HG03135 (cell line): ENCODE results near the gene ZNF280B.
A peak's percentile ranks its signal among the peaks of the same experiment; 100 is the strongest.
"Not testable (repeated sequence)": the region's sequence is repeated elsewhere in the genome, so short reads cannot be mapped to it uniquely, and the experiment has no call there.

Experiments
- ATAC-seq: cut with Tn5 transposase; IDR thresholded peaks from one replicate; pipeline ENCODE4 v1.9.1; 2021; ENCODE audit warnings: mild to moderate bottlenecking, moderate library complexity; ENCODE audit not compliant: unreplicated experiment

ZNF280B gene

DNA sequence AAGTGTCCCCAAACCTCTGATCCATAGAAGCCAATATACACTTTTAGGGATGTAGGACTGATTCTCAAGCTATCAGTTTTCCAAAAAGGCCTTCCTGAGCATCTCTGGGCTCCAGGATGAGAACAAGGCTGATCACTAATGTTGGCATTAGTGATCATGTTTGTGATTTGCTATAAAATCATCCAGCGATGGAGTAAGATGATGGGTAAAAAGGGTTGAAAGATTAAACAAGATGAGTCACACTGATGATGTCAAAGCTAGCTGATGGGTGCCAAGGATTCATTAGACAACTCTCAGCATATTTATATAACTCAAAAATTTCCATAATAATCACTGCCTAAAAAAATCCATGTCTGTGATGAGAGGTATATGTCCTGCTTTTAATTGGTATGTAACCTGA is 42.8 kb downstream of the ZNF280B start:
- no peak for ATAC-seq

DNA sequence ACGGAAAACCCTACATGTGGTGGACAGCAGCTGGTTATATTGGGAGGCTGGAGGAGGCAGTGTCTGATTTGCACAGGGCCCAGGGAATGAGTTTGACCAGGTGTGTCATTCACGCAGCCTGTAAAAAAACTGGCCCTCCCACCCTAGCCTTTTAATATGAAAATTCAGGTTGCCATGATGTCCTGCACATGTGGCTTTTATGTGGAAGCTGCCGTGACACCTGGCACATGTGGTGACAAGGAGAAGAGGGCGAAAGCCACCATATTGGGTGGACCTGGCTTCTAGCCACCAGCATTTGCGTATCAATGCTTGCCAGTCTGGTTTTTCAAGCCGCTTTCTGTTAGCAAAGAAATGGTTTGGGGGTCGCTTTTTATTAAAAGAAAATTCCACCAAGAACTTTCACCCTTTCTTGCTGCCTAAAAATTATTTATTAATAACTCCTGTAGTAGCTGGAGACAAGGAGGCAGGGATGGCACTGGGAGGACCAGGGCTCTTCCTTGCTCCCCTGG is 43.4 kb downstream of the ZNF280B start:
- ATAC-seq, result no peak

DNA sequence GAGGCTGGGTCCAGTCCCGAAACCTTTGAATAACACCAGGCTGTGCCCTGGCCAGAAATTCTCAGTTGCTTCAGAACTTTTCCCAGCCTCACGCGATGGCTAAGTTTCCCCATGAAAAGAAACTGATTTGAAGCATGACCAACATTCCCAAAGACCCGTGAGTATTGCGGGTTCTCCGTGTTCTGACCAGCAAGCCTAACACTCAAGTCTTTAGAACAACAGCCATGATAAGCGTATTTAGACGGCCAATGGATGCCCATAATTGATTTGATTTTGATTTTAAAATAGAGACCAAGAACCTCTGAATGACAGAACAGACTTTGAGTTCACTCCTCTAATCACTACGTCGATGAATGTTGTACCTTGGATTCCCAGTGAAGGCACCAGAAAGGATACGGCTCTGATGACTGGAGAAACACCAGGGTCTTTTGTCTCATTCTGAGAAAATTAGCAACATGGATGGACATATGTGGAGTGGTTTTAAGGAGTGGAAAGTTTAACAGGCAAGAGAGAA is 43.9 kb downstream of the ZNF280B start:
- no peak for ATAC-seq

DNA sequence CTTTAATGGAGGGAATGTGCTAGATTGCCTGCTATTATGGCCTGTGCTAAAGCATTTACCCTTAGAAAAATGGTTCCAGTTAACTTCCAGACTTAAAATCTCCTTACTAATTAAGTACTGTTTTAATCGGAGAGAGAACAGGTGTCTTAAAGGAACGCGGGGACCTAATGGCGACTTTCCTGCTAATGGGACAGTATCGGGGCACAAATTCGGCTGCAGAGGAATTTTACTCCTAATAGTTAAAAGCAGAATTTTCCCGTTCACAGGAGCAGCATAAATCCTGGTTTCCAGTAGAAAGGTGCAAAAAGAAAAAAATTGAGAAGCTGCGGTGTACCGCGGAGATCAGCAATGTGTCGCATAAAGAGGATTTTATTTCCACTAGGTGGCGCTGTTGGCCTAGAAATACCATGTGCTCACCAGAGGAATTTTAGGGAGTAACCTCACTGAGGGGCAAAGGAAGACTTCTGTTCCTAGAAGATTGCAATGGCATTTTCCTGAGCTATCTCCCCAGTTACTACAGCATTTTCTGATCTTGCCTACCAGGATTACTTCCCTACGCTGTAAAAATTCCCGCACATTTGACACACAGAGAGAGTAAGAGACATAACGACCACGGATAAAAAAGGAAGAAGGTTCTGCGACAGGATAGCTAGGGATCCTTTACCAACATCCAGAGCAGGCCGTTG is 44.5 kb downstream of the ZNF280B start:
- no peak for ATAC-seq

DNA sequence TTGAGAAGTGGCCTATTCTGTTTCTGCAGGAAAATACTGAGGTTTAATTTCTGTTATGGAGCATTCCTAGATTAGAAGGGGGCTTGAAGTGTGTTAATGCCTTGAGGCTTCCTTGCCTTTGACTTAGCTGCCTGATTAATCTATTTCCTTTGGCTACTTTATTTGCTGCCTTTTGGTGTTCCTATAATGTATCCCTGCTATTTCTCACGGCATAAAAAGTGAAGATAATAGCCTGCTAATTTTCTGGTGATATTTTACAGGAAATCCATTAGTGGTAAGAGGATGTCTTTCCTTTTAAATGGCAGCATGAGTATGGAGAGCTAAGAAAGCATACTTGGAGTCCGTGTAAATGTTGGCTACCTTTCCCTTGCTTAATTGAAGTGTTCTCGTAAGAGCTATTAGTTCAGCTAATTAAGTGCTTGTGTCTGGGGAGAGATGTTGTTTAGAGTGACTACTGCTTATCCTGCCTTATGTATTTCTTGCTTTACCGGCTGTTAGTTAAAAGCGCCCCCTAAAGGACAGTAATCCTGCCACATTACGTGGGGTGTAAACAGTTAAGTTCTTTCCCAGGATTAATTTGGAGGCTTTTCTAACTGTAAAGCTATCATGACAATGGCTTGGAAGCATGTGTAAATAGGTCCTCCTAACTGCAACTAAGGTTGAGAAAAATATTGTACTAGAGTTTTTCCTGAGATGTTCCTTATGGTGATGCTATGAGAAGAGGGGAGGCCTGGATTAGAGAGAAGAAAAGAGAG is 45.6 kb downstream of the ZNF280B start:
- ATAC-seq, result no peak

DNA sequence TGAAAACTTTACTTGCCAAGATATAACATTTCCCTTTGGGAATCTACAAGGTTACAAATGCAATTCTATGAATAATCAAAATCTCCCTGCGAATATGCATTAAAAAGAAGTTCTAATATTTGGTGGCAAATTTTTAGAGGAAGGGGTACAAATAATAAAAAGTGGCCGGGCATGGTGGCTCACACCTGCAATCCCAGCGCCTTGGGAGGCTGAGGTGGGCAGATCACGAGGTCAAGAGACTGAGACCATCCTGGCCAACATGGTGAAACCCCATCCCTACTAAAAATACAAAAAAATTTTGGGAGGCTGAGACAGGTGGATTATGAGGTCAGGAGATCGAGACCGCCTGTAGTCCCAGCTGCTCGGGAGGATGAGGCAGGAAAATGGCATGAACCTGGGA is 47.0 kb downstream of the ZNF280B start:
- ATAC-seq, result no peak

DNA sequence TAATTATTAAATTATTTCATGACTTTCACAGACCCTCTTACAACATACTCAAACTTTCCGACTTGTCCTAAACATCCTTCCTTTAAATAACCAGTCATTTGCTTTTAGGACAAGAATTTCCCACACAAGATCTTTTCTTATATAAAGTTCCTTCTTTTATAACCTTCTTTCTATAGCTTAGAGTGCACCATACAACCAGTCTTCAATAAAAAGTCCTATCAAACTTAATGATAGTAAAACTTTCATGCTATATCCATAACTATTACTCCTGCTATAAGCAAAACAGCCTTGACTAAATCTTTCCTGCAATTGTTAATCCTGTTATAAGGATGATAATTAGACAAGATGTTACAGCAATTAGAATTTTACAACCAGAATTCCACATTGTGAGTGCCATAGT is 47.4 kb downstream of the ZNF280B start:
- no peak for ATAC-seq

DNA sequence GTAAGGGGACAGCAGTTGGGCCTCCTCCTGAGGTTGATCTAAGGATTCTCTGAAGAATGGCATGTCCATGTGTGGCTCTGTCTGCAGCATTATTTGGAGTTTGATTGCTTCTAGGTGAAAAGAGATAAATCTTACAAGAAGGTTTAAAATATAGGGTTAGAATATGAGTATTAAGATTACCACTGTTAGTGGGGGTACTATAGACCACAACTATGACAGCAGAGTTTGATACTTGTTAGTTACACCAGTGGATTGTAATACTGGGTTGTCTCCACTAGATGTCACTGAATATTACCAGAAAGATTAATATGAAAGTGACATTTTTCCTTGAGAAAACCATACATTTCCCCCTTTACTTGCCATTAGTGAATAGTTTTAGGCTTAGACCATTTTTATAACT is 47.9 kb downstream of the ZNF280B start:
- no peak for ATAC-seq

DNA sequence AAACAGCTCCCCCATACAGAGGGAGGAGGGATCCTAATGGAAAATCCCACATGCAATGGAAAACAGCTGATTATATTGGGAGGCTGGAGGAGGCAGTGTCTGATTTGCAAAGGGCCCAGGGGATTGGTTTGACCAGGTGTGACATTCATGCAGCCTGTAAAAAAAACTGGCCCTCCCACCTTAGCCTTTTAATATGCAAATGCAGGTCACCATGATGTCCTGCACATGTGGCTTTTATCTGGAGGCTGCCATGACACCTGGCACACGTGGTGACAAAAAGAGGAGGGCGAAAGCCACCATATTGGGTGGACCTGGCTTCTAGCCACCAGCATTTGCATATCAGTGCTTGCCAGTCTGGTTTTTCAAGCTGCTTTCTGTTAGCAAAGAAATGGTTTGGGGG is 48.5 kb downstream of the ZNF280B start:
- no peak for ATAC-seq

DNA sequence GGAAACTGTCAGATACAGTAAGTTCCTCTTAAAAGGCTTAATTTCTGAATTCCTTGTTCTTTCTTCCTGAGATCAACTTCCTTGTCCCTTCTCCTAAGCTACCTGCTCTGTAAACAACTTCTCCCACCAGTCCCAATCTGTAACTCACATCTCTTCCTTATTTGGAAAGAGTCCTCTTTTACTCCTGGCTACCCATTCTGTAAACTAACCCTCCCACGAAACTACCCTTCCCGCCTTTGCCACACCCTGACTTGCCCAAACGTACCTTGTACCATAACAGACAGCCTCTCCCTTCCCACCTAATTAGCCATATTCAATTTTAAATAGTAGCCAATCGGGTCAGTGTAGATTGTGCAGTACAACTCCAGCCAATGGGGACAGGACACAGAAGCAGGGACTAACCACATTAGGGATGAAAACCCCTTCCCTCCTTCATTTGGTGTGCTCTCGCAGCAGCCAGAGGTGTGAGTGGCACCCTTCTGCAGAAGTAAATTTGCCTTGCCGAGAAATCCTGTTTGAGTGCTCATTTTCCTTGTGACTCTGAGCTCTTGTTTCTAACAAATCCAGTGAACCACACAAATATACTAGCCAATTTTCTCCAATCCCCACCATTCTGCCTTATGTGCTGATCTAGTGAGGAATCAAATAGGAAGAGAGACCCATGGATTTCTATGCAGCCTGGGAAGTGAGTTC is 49.5 kb downstream of the ZNF280B start:
- ATAC-seq, result no peak

DNA sequence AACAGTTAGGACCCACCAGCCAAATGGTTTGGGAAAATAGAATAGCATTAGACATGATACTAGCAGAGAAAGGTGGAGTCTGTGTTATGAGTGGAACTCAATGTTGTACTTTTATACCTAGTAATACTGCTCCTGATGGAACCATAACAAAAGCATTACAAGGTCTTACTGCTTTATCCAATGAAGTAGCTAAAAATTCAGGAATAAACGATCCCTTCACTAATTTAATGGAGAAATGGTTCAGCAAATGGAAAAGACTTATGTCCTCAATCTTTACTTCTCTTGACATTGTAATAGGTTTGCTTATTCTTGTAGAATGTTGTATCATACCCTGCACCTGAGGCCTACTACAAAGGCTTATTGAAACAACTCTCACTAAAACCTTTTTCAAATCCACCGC is 50.2 kb downstream of the ZNF280B start:
- no peak for ATAC-seq

DNA sequence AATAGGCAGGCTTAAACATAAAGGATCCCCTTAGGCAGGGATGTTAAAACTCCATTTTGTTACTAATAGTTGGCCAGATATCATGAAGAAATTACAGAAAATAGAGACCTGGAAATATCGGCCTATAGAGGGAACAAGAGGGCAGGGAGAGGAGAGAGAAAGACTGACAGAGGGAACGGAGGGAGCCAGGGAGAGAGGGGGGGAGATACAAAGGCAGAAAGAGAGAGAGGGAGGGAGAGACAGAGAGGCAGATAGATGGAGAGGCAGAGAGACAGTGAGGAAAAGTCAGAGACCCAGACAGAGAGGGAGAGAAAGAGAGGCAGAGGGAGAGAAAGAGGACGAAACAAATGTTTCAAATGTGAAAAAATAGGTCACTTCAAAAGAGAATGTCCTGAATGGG is 53.5 kb downstream of the ZNF280B start:
- ATAC-seq, result no peak

DNA sequence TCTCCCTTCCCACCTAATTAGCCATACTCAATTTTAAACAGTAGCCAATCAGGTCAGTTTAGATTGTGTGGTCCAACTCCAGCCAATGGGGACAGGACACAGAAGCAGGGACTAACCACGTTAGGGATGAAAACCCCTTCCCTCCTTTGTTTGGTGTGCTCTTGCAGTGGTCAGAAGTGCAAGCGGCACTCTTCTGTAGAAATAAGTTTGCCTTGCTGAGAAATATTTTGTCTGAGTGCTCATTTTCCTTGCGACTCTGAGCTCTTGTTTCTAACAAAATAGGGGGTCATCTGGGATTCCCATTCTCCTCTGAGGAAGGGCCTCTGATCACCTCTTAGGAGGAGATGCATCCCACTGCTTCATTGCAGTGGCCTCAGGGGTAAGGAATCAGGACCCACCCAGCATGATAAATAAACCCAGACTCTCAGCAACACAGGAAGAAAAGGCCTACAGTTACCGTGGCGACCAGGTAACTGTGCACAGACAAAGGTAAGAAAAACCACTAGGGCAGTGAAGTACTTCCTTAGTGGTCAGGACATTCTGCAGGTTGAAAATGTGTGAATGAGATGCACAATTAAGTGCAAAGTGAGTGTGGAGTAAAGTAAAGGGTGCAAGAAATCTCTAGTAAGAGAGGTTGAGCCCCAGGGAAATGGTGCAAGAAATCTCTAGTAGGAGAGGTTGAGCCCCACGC is 55.4 kb downstream of the ZNF280B start:
- no peak for ATAC-seq

DNA sequence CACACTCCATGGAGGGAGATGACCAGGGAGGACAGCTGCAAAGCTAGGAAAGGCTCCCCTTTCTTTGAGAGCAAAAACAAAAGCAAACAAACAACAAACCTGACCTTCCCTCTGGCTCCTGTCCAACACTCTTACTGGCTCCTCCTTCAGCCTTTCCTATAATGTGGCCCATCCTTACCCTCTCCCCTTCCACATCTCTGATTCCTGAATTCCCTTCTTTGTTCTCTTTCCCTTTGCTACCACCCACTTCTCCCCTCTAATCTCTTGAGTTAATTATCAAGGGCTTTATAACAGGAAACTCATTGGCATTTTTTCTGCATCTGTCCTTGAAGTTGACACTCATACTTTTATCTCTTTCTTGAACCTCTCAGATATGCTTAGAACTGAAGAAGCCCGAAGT is 56.3 kb downstream of the ZNF280B start:
- no peak for ATAC-seq

DNA sequence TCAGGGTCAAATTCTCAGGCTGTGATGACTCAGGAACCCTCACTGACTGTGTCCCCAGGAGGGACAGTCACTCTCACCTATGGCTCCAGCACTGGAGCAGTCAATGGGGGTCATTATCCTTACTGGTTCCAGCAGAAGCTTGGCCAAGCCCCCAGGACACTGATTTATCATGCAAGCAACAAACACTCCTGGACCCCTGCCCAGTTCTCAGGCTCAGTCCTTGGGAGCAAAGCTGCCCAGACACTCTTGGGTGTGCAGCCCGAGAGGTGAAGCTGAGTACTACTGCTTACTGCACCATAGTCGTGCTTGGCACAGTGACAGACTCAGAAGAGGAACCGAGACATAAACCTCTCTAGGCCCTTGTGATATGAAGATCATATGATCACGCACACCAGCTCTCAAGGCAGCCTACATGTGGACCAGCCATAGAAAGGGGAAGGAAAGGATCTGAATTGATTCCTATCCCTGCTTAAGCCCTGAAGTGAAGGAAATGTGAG is 58.2 kb downstream of the ZNF280B start:
- peak; percentile 91 for ATAC-seq

DNA sequence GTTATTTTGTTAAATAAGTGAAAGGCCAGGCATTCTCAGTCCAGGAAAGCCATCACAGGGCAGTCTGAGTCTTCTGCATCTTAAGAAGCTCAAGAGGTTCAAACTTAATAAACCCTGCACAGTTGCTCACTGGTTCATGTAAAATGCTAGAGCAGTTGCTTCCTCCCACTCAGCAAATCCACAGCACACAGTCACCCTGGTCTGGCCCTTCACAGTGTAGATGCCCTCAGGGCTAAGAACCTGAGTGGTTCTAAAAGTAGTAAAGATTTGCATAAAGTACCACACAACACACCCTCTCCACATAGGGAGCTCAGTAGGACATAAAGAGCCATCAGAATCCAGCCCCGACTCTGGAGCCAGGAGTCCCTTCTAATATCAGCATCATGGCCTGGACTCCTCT is 58.7 kb downstream of the ZNF280B start:
- ATAC-seq, result no peak

DNA sequence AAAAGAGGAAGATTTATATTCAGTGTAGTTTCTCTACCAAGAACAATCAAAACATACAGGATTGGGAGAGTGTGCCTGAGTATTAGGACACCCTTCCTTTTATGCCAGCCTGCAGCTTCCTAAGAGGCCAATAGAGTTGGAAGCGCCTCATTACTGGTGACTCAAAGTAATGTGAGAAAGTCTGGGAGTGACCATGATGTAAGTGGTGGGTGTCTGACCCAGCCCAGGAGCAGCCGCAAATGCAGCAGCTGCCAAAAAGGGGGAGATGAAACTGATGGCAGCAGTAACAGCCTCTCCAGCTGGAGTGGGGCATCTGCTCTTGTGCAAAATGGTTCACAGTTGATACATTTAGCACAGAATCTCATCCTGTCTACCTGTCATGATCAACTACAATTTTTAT is 62.0 kb downstream of the ZNF280B start:
- ATAC-seq, result no peak

DNA sequence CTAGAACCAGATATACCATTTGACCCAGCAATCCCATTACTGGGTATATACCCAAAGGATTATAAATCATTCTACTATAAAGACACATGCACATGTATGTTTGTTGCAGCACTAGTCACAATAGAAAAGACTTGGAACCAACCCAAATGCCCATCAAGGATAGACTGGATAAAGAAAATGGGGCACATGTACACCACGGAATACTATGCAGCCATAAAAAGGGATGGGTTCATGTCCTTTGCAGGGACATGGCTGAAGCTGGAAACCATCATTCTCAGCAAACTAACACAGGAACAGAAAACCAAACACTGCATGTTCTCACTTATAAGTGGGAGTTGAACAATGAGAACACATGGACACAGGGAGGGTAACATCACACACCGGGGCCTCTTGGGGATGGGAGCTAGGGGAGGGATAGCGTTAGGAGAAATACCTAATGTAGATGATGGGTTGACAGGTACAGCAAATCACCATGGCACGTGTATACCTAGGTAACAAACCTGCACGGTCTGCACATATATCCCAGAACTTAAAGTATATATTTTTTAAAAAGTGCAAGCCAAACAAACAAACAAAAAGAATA is 64.4 kb downstream of the ZNF280B start:
- ATAC-seq, result not testable (repeated sequence)

DNA sequence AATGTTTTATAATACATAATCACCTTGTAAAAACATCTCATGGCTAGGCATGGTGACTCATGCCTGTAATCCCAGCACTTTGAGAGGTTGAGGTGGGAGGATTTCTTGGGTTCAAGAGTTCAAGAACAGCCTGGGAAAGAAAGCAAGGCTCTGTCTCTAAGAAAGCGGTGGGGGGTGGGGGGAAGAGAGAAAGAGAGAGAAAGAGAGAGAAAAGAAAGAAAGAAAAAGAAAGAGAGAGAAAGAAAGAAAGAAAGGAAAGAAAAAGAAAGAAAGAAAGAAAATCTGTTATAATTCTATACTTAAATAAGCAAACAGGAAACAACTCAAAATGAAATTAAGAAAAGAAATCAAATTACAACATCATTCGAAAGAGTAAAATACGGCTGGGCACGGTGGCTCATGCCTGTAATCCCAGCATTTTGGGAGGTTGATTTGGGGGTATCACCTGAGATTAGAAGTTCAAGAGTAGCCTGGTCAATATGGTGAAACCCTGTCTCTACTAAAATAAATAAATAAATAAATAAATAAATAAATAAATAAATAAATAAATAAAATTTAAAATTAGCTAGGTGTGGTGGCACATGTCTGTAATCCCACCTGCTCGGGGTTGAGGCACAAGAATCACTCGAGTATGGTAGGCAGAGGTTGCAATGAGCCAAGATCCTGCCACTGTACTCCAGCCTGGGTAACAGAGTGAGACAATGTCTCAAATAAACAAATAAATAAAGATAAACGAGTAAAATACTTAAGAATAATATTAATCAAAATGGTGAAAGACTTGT is 65.4 kb downstream of the ZNF280B start:
- ATAC-seq, result no peak

DNA sequence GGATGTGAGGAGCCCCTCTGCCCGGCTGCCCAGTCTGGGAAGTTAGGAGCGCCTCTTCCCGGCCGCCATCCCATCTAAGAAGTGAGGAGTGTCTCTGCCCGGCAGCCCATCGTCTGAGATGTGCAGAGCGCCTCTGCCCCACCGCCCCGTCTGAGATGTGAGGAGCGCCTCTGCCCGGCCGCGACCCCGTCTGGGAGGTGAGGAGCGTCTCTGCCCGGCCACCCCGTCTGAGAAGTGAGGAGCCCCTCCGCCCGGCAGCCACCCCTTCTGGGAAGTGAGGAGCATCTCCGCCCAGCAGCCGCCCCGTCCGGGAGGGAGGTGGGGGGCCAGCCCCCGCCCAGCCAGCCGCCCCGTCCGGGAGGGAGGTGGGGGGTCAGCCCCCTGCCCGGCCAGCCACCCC is 66.9 kb downstream of the ZNF280B start:
- ATAC-seq, result not testable (repeated sequence)
